ENCODE measurements around the gene NUDCD2.

GRCh38 chr5:163508753-163509152 is 48.9 kb upstream of the NUDCD2 start:
- TF ChIP-seq CTCF (IDR thresholded peaks at IDR 0.05; ENCODE audit: insufficient read depth, low read depth, low read length) (no peak), EZH2 (IDR thresholded peaks at IDR 0.05; ENCODE audit: insufficient read depth, low read length) (no peak)
